Vagina (tissue), 2 donors: Measurements from ENCODE around the gene SRM.

Experiments used
- CTCF ChIP-seq, 3 experiments: fragments of 450-650 bp in 2 of 3; fragments of 200-600 bp in 1 of 3; sonication (generic) in 1 of 3; IDR thresholded peaks; one replicate each; pipeline ENCODE4 v1.5.1; 2017 to 2019; ENCODE audit warnings: antibody characterized with exemption in 3 of 3, mild to moderate bottlenecking in 2 of 3, moderate library complexity in 2 of 3
- POLR2AphosphoS5 ChIP-seq, 2 donors: sonication (generic); formaldehyde crosslinking; IDR thresholded peaks; one replicate each; pipeline ENCODE4 v1.9.0; 2017; ENCODE audit warnings: antibody characterized with exemption in 2 of 2, mild to moderate bottlenecking in 2 of 2, low read depth in 1 of 2; ENCODE audit not compliant: insufficient read depth in 1 of 2

GRCh38 chr1:11030865-11031264, 29.0 kb downstream of the SRM start:
- TF ChIP-seq POLR2AphosphoS5 (IDR thresholded peaks at IDR 0.05; ENCODE audit: insufficient read depth in 1 of 2, low read depth in 1 of 2) (no peak), CTCF (IDR thresholded peaks at IDR 0.05) (no peak)
